NCI-H748 (cell line): Measurements from ENCODE around the gene CHRM4.

Experiments used
- DNase-seq: peaks from one replicate; lab custom pipeline; 2025; ENCODE audit not compliant: unreplicated experiment; lab: John Stamatoyannopoulos, UW

Gene CHRM4

GRCh38 chr11:46391578-46392420 lies at the start of gene CHRM4:
CHRM4 (minus strand) TSS chr11:46391776; CDS start chr11:46386557, 5,219 bp downstream.
- DNase-seq, result peak; percentile 90

GRCh38 chr11:46438211-46438610 lies 46.6 kb upstream of the CHRM4 start:
- peak; percentile 24 for DNase-seq

GRCh38 chr11:46437122-46437689 lies 45.6 kb upstream of the CHRM4 start:
- DNase-seq, result no peak

GRCh38 chr11:46436113-46436512 lies 44.5 kb upstream of the CHRM4 start:
- peak; percentile 34 for DNase-seq

- DNase-seq, result no peak
These were observed 44.1 kb upstream of the CHRM4 start for GRCh38 chr11:46435679-46436078.

- DNase-seq, result no peak
These were observed 39.6 kb upstream of the CHRM4 start for GRCh38 chr11:46431211-46431610.

GRCh38 chr11:46429717-46430116 lies 38.1 kb upstream of the CHRM4 start:
- no peak for DNase-seq

- DNase-seq, result no peak
These were observed 35.8 kb upstream of the CHRM4 start for GRCh38 chr11:46427364-46427763.

- no peak for DNase-seq
These were observed 34.8 kb upstream of the CHRM4 start for GRCh38 chr11:46426233-46426991.

- DNase-seq, result no peak
These were observed 31.0 kb upstream of the CHRM4 start for GRCh38 chr11:46422588-46422987.

GRCh38 chr11:46421257-46421880 lies 29.8 kb upstream of the CHRM4 start:
- DNase-seq, result no peak

- no peak for DNase-seq
These were observed 28.9 kb upstream of the CHRM4 start for GRCh38 chr11:46420513-46420912.

- no peak for DNase-seq
These were observed 27.2 kb upstream of the CHRM4 start for GRCh38 chr11:46418751-46419150.

GRCh38 chr11:46417711-46418110 lies 26.1 kb upstream of the CHRM4 start:
- no peak for DNase-seq

- DNase-seq, result peak; percentile 61
These were observed 23.3 kb upstream of the CHRM4 start for GRCh38 chr11:46414879-46415278.

GRCh38 chr11:46414466-46414796 lies 22.9 kb upstream of the CHRM4 start:
- DNase-seq, result peak; percentile 92

- DNase-seq, result peak; percentile 59
These were observed 22.3 kb upstream of the CHRM4 start for GRCh38 chr11:46413760-46414465.

- no peak for DNase-seq
These were observed 18.4 kb upstream of the CHRM4 start for GRCh38 chr11:46410021-46410420.

GRCh38 chr11:46408407-46408986 lies 16.9 kb upstream of the CHRM4 start:
- DNase-seq, result no peak

GRCh38 chr11:46407635-46408034 lies 16.1 kb upstream of the CHRM4 start:
- DNase-seq, result no peak
